NCI-H2227 (cell line): ENCODE measurements around the gene ZNF816.
"Not testable (repeated sequence)": the region's sequence is repeated elsewhere in the genome, so short reads cannot be mapped to it uniquely, and the experiment has no call there.

Experiments used
- DNase-seq: peaks from one replicate; lab custom pipeline; 2025; ENCODE audit not compliant: unreplicated experiment; lab: John Stamatoyannopoulos, UW

The ZNF816 gene

GRCh38 chr19:52936151-52936953 is 26.3 kb downstream of the ZNF816 start:
- DNase-seq = no peak

- DNase-seq = no peak
Measured at GRCh38 chr19:52935434-52935833, 27.2 kb downstream of the ZNF816 start.

GRCh38 chr19:52924641-52925040 is 38.0 kb downstream of the ZNF816 start:
- DNase-seq = not testable (repeated sequence)

GRCh38 chr19:52923778-52924593 is 38.7 kb downstream of the ZNF816 start:
- DNase-seq = no peak

- DNase-seq = peak; percentile 91
Measured at GRCh38 chr19:52922841-52923777, 39.6 kb downstream of the ZNF816 start, which contains the start of gene ZNF888. ZNF888 (minus strand) TSS chr19:52923428; CDS start chr19:52917873, 5,555 bp downstream.

- no peak for DNase-seq
Measured at GRCh38 chr19:52917531-52917930, 45.1 kb downstream of the ZNF816 start.

GRCh38 chr19:52910648-52911047 is 52.0 kb downstream of the ZNF816 start:
- DNase-seq = no peak

GRCh38 chr19:52904052-52904780 is 58.5 kb downstream of the ZNF816 start:
- not testable (repeated sequence) for DNase-seq

GRCh38 chr19:52901842-52902241 is 60.8 kb downstream of the ZNF816 start:
- DNase-seq = no peak
